Suprapubic skin (tissue), 4 donors: ENCODE data around the gene CREB3L1. TPM values are rescaled to one million over a fixed set of nuclear protein-coding genes. Genes with fewer than 3 reads are reported as not detected.

Experiments used
- DNase-seq, 2 donors: peaks; one replicate each; pipeline ENCODE4 v3.0.0-alpha.2; 2019; ENCODE audit warnings: low spot score in 2 of 2
- H3K27ac ChIP-seq: fragments of 200-600 bp; sonication (generic); one replicate; pipeline ENCODE4 v1.5.1; 2019
- H3K27me3 ChIP-seq: fragments of 200-600 bp; sonication (generic); one replicate; pipeline ENCODE4 v1.5.1; 2019
- H3K36me3 ChIP-seq: fragments of 200-600 bp; sonication (generic); one replicate; pipeline ENCODE4 v1.5.1; 2019
- H3K4me1 ChIP-seq: fragments of 200-600 bp; sonication (generic); one replicate; pipeline ENCODE4 v1.5.1; 2019
- H3K4me3 ChIP-seq: fragments of 200-600 bp; sonication (generic); one replicate; pipeline ENCODE4 v1.5.1; 2019; ENCODE audit warnings: mild to moderate bottlenecking
- H3K9me3 ChIP-seq: fragments of 200-600 bp; sonication (generic); one replicate; pipeline ENCODE4 v1.5.1; 2019
- CTCF ChIP-seq, 2 donors: fragments of 200-600 bp in 1 of 2; fragments of 450-650 bp in 1 of 2; sonication (generic) in 1 of 2; IDR thresholded peaks; one replicate each; pipeline ENCODE4 v1.5.1; 2016 to 2019; ENCODE audit warnings: antibody characterized with exemption in 2 of 2, mild to moderate bottlenecking in 1 of 2, moderate library complexity in 1 of 2
- EP300 ChIP-seq: sonication (generic); formaldehyde crosslinking; IDR thresholded peaks from one replicate; pipeline ENCODE4 v1.6.1; 2017; ENCODE audit warnings: antibody characterized with exemption
- POLR2A ChIP-seq, 2 donors: fragments of 450-650 bp; IDR thresholded peaks; one replicate each; pipeline ENCODE4 v1.6.1; 2017; ENCODE audit warnings: antibody characterized with exemption in 2 of 2, mild to moderate bottlenecking in 2 of 2, moderate library complexity in 2 of 2
- POLR2AphosphoS5 ChIP-seq, 3 donors: sonication (generic); formaldehyde crosslinking; IDR thresholded peaks; one replicate each; pipeline ENCODE4 v1.6.1; 2017; ENCODE audit warnings: antibody characterized with exemption in 3 of 3
- WGBS: methylation state at CpG from one replicate; pipeline ENCODE4 v1.1.5; 2018; 5-methylcytosine and 5-hydroxymethylcytosine counted together
- total RNA-seq, 4 donors: library from RNA; depleted of rRNA; stranded (reverse); fragments of >200 nt; gene quantifications; one replicate each; pipeline ENCODE4 v1.1.0, GENCODE V29; 2016

CREB3L1 gene
- total RNA-seq, 4 donors from 2014 or later, result 0.79 to 2.3 (median 1.5) TPM

GRCh38 chr11:46271875-46272815, 5.3 kb upstream of the CREB3L1 start:
- no peak for TF ChIP-seq POLR2A (IDR thresholded peaks at IDR 0.05)
- no peak for TF ChIP-seq EP300
- TF ChIP-seq POLR2AphosphoS5 (IDR thresholded peaks at IDR 0.05), result no peak
- no peak for TF ChIP-seq CTCF (IDR thresholded peaks at IDR 0.05)
- no peak for DNase-seq
- Histone ChIP-seq H3K27me3 (no peaks in the 10 kb centered on the region), H3K4me3 (no peak overlapping the region), H3K4me1 (peaks cover 38% of the 10 kb centered on the region), H3K27ac (peak overlapping the region; percentile 48), H3K9me3 (no peaks in the 10 kb centered on the region), H3K36me3 (no peaks in the 10 kb centered on the region)
- WGBS, result 54% methylated on average over 14 of the region's 16 CpGs

- no peaks in the 10 kb centered on the region for H3K36me3 ChIP-seq
- peaks cover 46% of the 10 kb centered on the region for H3K4me1 ChIP-seq
- H3K9me3 ChIP-seq, result no peaks in the 10 kb centered on the region
- TF ChIP-seq POLR2A (IDR thresholded peaks at IDR 0.05), result no peak
- no peak for TF ChIP-seq CTCF (IDR thresholded peaks at IDR 0.05)
- TF ChIP-seq EP300, result no peak
- TF ChIP-seq POLR2AphosphoS5 (IDR thresholded peaks at IDR 0.05), result no peak
- peak overlapping the region; percentile 48 for H3K27ac ChIP-seq
- WGBS, result 20% methylated on average over 9 of the region's 9 CpGs
- no peak for DNase-seq
- peaks cover 7% of the 10 kb centered on the region for H3K27me3 ChIP-seq
- no peak overlapping the region for H3K4me3 ChIP-seq
Measured at GRCh38 chr11:46272816-46273427, 4.5 kb upstream of the CREB3L1 start.

GRCh38 chr11:46273511-46274205, 3.8 kb upstream of the CREB3L1 start:
- H3K36me3 ChIP-seq, result no peaks in the 10 kb centered on the region
- peak overlapping the region; percentile 48 for H3K27ac ChIP-seq
- H3K4me1 ChIP-seq, result peaks cover 51% of the 10 kb centered on the region
- H3K9me3 ChIP-seq, result no peaks in the 10 kb centered on the region
- peaks cover 8% of the 10 kb centered on the region for H3K27me3 ChIP-seq
- DNase-seq, result no peak
- no peak overlapping the region for H3K4me3 ChIP-seq
- TF ChIP-seq POLR2A (IDR thresholded peaks at IDR 0.05) (no peak), CTCF (IDR thresholded peaks at IDR 0.05) (no peak), EP300 (no peak), POLR2AphosphoS5 (IDR thresholded peaks at IDR 0.05) (no peak)
- 40% methylated on average over 7 of the region's 7 CpGs for WGBS

- no peak overlapping the region for H3K4me3 ChIP-seq
- H3K36me3 ChIP-seq, result no peaks in the 10 kb centered on the region
- no peak overlapping the region for H3K27ac ChIP-seq
- H3K9me3 ChIP-seq, result no peaks in the 10 kb centered on the region
- peaks cover 69% of the 10 kb centered on the region for H3K4me1 ChIP-seq
- WGBS, result 49% methylated on average over 5 of the region's 6 CpGs
- DNase-seq, result no peak
- peaks cover 8% of the 10 kb centered on the region for H3K27me3 ChIP-seq
- no peak for TF ChIP-seq POLR2AphosphoS5 (IDR thresholded peaks at IDR 0.05)
Measured at GRCh38 chr11:46275964-46276641, 1.4 kb upstream of the CREB3L1 start.

- Histone ChIP-seq H3K4me3 (peak overlapping the region; percentile 74), H3K36me3 (no peaks in the 10 kb centered on the region), H3K27me3 (peaks cover 8% of the 10 kb centered on the region), H3K27ac (no peak overlapping the region), H3K9me3 (no peaks in the 10 kb centered on the region), H3K4me1 (peaks cover 69% of the 10 kb centered on the region)
- no peak for DNase-seq
- TF ChIP-seq POLR2A (IDR thresholded peaks at IDR 0.05) (no peak), POLR2AphosphoS5 (IDR thresholded peaks at IDR 0.05) (no peak), CTCF (IDR thresholded peaks at IDR 0.05) (no peak), EP300 (no peak)
- 12% methylated on average over 8 of the region's 8 CpGs for WGBS
Measured at GRCh38 chr11:46277313-46277621, 195 bp upstream of the CREB3L1 start.
